ENCODE data around the gene CPNE7. TPM values are rescaled to one million over a fixed set of nuclear protein-coding genes. Genes with fewer than 3 reads are reported as not detected.
A peak's percentile ranks its signal among the peaks of the same experiment; 100 is the strongest.

Gene CPNE7
- total and polyA plus RNA-seq, 9 of the 15 experiments (the other 6 are each of a cell fraction or from before 2014, with no cell fraction given): 0.30 to 73.4 (median 32.7) TPM

- POLR2A ChIA-PET: interaction anchor here (0.8 kb wide), 1 partner anchor 140 kb away, joined by 3 read pairs; no protein-coding TSS in a partner anchor
- H3K36me3 ChIP-seq (ENCODE audit: control insufficient read depth, insufficient read depth, low read length): peaks cover 39% of the 10 kb centered on the region; the same call in 2 of the 3 replicates
- no peaks in the 10 kb centered on the region for H3K27me3 ChIP-seq (ENCODE audit: control insufficient read depth in 2 of 2, insufficient read depth in 2 of 2, low read length in 2 of 2)
- no peaks in the 10 kb centered on the region for H3K9me1 ChIP-seq (ENCODE audit: control insufficient read depth, insufficient read depth, low read length)
- DNase-seq (ENCODE audit: extremely low read depth in 1 of 4, low spot score in 3 of 4): no peak
- no peak overlapping the region for H3K4me3 ChIP-seq
- TF ChIP-seq EP300 (IDR thresholded peaks at IDR 0.05; ENCODE audit: low read length): no peak
- no peak for TF ChIP-seq ZEB2 (IDR thresholded peaks at IDR 0.05)
- TF ChIP-seq ZNF324 (CRISPR knock-in tag; IDR thresholded peaks at IDR 0.05): no peak
- no peak for TF ChIP-seq RFX5 (IDR thresholded peaks at IDR 0.05; ENCODE audit: low read depth, low read length)
- TF ChIP-seq CREB3L1 (IDR thresholded peaks at IDR 0.05; ENCODE audit: borderline replicate concordance, low read depth): no peak
- TF ChIP-seq PCBP2 (IDR thresholded peaks at IDR 0.05; ENCODE audit: low read depth, low read length, poor library complexity, severe bottlenecking): no peak
- TF ChIP-seq KAT2B (IDR thresholded peaks at IDR 0.05; ENCODE audit: low read depth, low read length): no peak
- TF ChIP-seq ZNF512 (tag; IDR thresholded peaks at IDR 0.05): no peak
- no peak for TF ChIP-seq ARID2 (IDR thresholded peaks at IDR 0.05)
- no peak for TF ChIP-seq ZNF707 (CRISPR knock-in tag; conservative IDR thresholded peaks at IDR 0.05)
- no peak for TF ChIP-seq NFIC (IDR thresholded peaks at IDR 0.05)
- TF ChIP-seq IRF1 (CRISPR knock-in tag; IDR thresholded peaks at IDR 0.05; ENCODE audit: borderline replicate concordance): no peak
- TF ChIP-seq SRSF9 (IDR thresholded peaks at IDR 0.05; ENCODE audit: borderline replicate concordance, low read depth, low read length): no peak
- no peak for TF ChIP-seq NELFE (IDR thresholded peaks at IDR 0.05; ENCODE audit: insufficient read depth, insufficient read length)
- TF ChIP-seq GATAD2B (IDR thresholded peaks at IDR 0.05; ENCODE audit: borderline replicate concordance): no peak
- H3K9ac ChIP-seq (ENCODE audit: insufficient read depth in 1 of 2, low read depth in 2 of 2, low read length in 2 of 2): peak overlapping the region in 1 of 2 experiments; percentile 52; a peak in 1 of 4 replicates
- H4K20me1 ChIP-seq (replicated peaks; ENCODE audit: control insufficient read depth, insufficient read depth, low read length): no peaks in the 10 kb centered on the region
- no peak for FAIRE-seq
- no TSS peak for BruUV-seq (replicated peaks)
- no peaks in the 10 kb centered on the region; the same call in 2 of the 3 replicates for H3K79me2 ChIP-seq (ENCODE audit: control insufficient read depth, insufficient read depth, low read length)
- WGBS (ENCODE audit: insufficient coverage, low coverage, missing lambda C conversion rate): 75% methylated on average over 11 of the region's 11 CpGs
- ATAC-seq: no peak
- no peak overlapping the region for H3K27ac ChIP-seq (ENCODE audit: extremely low read depth, low read depth, low read length)
- H2AFZ ChIP-seq (ENCODE audit: low read depth, low read length): no peak overlapping the region
- no peak overlapping the region for H3K4me2 ChIP-seq (ENCODE audit: insufficient read depth, low read length)
- in situ Hi-C loops (cut with MboI): no loop called here
- intact Hi-C loops (cut with micrococcal nuclease): loop anchor here (10.0 kb wide), 1 partner anchor 70 kb away; the partner anchor contains the start of gene CPNE7
- CTCF ChIA-PET (ENCODE audit: low intra/inter-chr PET ratio): no interaction called here
- H3K4me1 ChIP-seq (replicated peaks in 1 of 2; ENCODE audit: control insufficient read depth in 2 of 2, insufficient read depth in 2 of 2, low read length in 2 of 2): peaks cover 0 to 37% of the 10 kb centered on the region in 2 experiments; a peak in 3 of 5 replicates
- H3K9me3 ChIP-seq (replicated peaks; ENCODE audit: control insufficient read depth, insufficient read depth, low read depth, low read length): no peaks in the 10 kb centered on the region
Observed at GRCh38 chr16:89645122-89645521, 69.6 kb downstream of the CPNE7 start.

Measured in K562 (cell line).